Epithelial cell of prostate (primary cell): ENCODE results near the gene SPIB.

Experiments used
- DNase-seq: peaks from one replicate; pipeline ENCODE4 v3.0.0-alpha.2; 2011; ENCODE audit warnings: low read depth, low spot score
- H3K27ac ChIP-seq: fragments of 450-650 bp; 2 replicates; pipeline ENCODE4 v1.5.1; 2017; ENCODE audit warnings: mild to moderate bottlenecking

SPIB gene

DNA sequence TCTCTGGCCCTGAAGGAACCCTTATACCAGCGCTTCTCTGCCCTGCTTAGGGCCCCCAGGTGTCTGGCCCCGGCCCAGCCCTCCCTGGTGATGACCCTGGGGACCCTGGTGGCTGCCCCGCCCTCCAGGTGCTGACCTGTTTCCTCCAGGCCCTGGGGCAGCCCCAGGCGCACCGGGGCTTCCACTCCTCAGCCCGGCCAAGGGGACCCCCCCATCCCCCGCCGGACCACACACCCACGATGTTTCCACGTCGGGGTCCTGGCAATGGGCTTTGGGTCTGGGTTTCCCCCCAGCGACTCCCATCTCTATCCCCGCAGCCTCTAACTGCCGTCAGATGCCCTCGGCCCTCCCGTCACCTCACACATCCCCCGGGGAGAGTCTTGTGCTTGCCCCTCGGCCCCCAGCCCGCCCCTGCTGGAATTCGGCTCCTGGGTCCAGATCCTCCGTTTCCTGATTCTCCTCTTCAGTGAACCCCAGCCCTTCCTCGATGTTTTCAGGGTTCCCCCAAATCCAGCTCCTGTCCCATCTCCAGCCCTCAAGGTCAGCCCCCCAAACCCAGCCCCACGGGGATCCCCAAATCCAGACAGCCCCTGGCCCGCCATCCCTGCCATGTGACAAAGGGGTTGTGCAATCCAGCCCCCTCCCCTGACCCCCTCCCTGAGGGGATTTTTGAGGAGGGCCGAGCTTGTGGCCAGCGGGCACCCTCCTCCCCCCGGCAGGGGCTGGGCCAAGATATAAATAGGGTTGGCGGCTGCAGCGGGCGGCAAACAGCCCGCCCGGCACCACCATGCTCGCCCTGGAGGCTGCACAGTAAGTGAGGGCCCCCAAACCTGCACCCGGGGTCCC lies at the start of gene SPIB:
Gene SPIB (plus strand): TSS at position 763 of the 846 bp plus-strand sequence. CDS start 25 bp downstream, at position 788.
- DNase-seq = no peak
- no peak within 1 kb of the TSS for H3K27ac ChIP-seq

- no peak for DNase-seq
- H3K27ac ChIP-seq = no peak overlapping the region
Measured at GRCh38 chr19:50371914-50372475, 46.7 kb upstream of the SPIB start.

- peak; percentile 92 for DNase-seq
- H3K27ac ChIP-seq = peak within 1 kb of the TSS; percentile 96
Measured at GRCh38 chr19:50376166-50377050, 42.3 kb upstream of the SPIB start, which contains the start of gene NR1H2. Gene NR1H2 (plus strand): TSS chr19:50376457. CDS start chr19:50377606, 1,149 bp downstream.

- no peak overlapping the region for H3K27ac ChIP-seq
Measured at GRCh38 chr19:50377051-50377461, 41.7 kb upstream of the SPIB start.

GRCh38 chr19:50377517-50377916 lies 41.2 kb upstream of the SPIB start:
- H3K27ac ChIP-seq = no peak overlapping the region
- no peak for DNase-seq

More at GRCh38 chr19:50377051-50377461, 41.7 kb upstream of the SPIB start:
- DNase-seq = no peak

GRCh38 chr19:50378169-50378862 lies 40.4 kb upstream of the SPIB start:
- H3K27ac ChIP-seq = no peak overlapping the region
- no peak for DNase-seq

GRCh38 chr19:50378863-50379236 lies 39.9 kb upstream of the SPIB start:
- H3K27ac ChIP-seq = no peak overlapping the region
- DNase-seq = no peak

- no peak overlapping the region for H3K27ac ChIP-seq
- DNase-seq = no peak
Measured at GRCh38 chr19:50379602-50380001, 39.1 kb upstream of the SPIB start.

DNA sequence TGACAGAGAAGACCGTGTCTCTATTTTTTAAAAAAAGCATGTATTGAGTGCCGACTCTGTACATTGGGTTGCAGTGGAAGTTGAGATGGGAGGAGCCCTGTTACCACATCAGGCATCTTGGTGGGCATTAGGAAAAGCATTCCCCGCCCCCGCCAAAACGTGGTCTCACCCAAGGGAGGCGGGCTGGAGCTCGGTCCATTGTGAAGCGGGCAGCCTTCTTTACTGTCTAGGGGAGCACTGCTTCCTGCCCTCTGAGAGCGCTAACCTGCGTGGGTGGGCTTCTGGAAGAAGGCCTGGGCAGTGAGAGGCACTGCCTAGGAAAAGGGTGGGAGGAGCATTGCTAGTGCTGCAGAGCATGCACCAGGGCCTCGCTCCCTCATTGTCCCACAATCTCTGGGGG lies 38.6 kb upstream of the SPIB start:
- H3K27ac ChIP-seq = no peak overlapping the region
- DNase-seq = no peak

- H3K27ac ChIP-seq = no peak overlapping the region
- no peak for DNase-seq
Measured at GRCh38 chr19:50380751-50381151, 38.0 kb upstream of the SPIB start.

- DNase-seq = no peak
- no peak overlapping the region for H3K27ac ChIP-seq
Measured at GRCh38 chr19:50381881-50382729, 36.6 kb upstream of the SPIB start.

DNA sequence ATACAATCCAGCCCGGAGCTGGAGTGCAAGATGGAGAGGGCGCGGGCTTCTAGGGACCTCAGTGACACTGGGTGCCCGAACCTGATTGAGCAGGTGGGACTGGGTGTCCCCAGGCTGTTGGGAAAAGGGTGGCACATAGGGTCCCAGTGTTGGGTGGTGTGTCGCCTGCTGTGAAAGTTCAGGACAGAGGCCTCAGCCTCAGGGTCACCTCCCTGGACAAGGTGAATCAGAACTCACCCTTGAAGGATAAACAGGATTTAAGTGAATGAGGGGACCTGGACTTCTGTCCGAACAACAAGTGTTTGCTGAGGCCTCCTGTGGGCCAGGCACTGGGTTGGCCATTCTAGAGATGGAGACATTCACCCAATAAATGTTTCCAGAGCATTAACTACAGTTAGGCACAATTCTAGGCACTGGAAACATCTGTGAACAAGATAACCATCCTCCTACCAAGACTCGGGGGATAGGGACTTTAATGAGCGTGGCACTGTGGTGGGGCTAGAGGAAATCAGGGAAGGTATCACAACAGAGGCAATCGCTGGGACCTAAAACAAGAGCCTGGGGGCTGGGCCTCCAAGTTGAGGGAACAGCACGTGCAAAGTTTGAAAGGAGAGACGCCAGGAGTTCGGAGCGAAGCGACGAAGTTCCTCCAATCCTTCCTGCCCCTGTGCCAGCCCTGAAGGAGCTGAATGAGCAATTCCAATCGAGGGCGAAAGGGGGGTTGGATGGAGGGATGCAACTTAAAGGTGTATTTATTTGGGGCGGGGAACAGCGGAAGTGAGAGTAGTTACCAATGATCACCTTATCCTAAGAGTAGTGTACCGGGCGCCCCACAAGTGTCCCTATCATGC lies 35.5 kb upstream of the SPIB start:
- peak overlapping the region; percentile 58 for H3K27ac ChIP-seq
- DNase-seq = no peak

GRCh38 chr19:50383852-50384684 lies 34.7 kb upstream of the SPIB start, which contains the start of gene POLD1:
Gene POLD1 (plus strand): TSS chr19:50384347. CDS start chr19:50398852, 14,505 bp downstream.
- peak; percentile 89 for DNase-seq
- peak within 1 kb of the TSS; percentile 58 for H3K27ac ChIP-seq

- peak overlapping the region; percentile 58 for H3K27ac ChIP-seq
- DNase-seq = no peak
Measured at GRCh38 chr19:50384685-50385535, 33.8 kb upstream of the SPIB start.

GRCh38 chr19:50387176-50387867 lies 31.4 kb upstream of the SPIB start:
- no peak for DNase-seq
- no peak overlapping the region for H3K27ac ChIP-seq

DNA sequence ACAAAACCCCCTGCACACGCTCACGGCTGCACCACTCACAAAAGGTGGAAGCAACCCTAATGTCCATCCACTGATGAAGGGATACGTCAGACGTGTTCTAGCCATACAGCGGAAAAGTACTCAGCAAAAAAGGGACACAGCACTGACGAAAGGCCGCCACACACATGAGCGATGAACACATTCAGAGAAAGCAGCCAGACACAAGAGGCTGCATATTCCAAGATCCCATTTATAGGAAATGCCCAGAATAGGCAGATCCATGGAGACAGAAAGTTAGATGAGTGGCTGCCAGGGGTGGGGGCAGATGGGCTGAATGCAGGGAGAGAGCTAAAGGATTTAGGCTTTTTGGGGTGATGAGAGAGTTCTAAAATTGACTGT lies 30.9 kb upstream of the SPIB start:
- DNase-seq = no peak
- H3K27ac ChIP-seq = no peak overlapping the region
